IMR-90 (cell line): ENCODE measurements around the gene COX6A2. TPM values are rescaled to one million over a fixed set of nuclear protein-coding genes. Genes with fewer than 3 reads are reported as not detected.

Experiments
- ATAC-seq: fragments of 200-7000 bp; cut with Tn5 transposase; 2 replicates; pipeline ENCODE4 v1.9.1; 2020; ENCODE audit warnings: low read depth, mild to moderate bottlenecking, moderate library complexity
- BruUV-seq: library from RNA; stranded (reverse); fragments of 400-500 nt; replicated peaks from 2 replicates; lab custom pipeline; 2021; lab: Mats Ljungman, UMichigan
- CTCF ChIA-PET: fragments of 300-600 bp; formaldehyde crosslinking; extraction: SDS; loops from one replicate; lab custom pipeline; 2021; ENCODE audit warnings: antibody characterized with exemption; lab: Yijun Ruan, JAX
- POLR2A ChIA-PET: fragments of 300-600 bp; sonication (Branson Sonifier 250); formaldehyde crosslinking; loops from one replicate; lab custom pipeline; 2022; ENCODE audit warnings: antibody characterized with exemption; ENCODE audit not compliant: unreplicated experiment; lab: Charles Lee
- DNase-seq: peaks from one replicate; pipeline ENCODE4 v3.0.0; 2013
- H2AFZ ChIP-seq: replicated peaks from 2 replicates; pipeline ENCODE3; 2013; ENCODE audit warnings: low read length, mild to moderate bottlenecking; ENCODE audit not compliant: poor library complexity
- H2AK5ac ChIP-seq: 2 replicates; pipeline ENCODE4 v1.6.1; 2013; ENCODE audit warnings: low read depth, low read length, inconsistent platforms
- H2AK9ac ChIP-seq: replicated peaks from 2 replicates; pipeline ENCODE3; 2013; ENCODE audit warnings: mild to moderate bottlenecking, low read depth, low read length, moderate library complexity; ENCODE audit not compliant: poor library complexity
- H2BK120ac ChIP-seq: 2 replicates; pipeline ENCODE4 v1.6.1; 2013; ENCODE audit warnings: low read depth, low read length, inconsistent platforms
- H2BK15ac ChIP-seq: 3 replicates; pipeline ENCODE4 v1.6.1; 2013; ENCODE audit warnings: low read depth, low read length, inconsistent platforms
- H2BK20ac ChIP-seq: 2 replicates; pipeline ENCODE4 v1.6.1; 2013; ENCODE audit warnings: low read depth, mild to moderate bottlenecking, inconsistent platforms, low read length, moderate library complexity
- H2BK5ac ChIP-seq: 2 replicates; pipeline ENCODE4 v1.6.1; 2013; ENCODE audit warnings: mild to moderate bottlenecking, low read depth, low read length, inconsistent platforms; ENCODE audit not compliant: poor library complexity, severe bottlenecking
- H3K14ac ChIP-seq: replicated peaks from 2 replicates; pipeline ENCODE4 v1.6.1; 2013; ENCODE audit warnings: low read depth, low read length, inconsistent platforms
- H3K18ac ChIP-seq: 2 replicates; pipeline ENCODE4 v1.6.1; 2013; ENCODE audit warnings: low read depth, low read length, control low read depth
- H3K23ac ChIP-seq: 2 replicates; pipeline ENCODE4 v1.6.1; 2013; ENCODE audit warnings: low read depth, low read length, inconsistent platforms
- H3K27ac ChIP-seq: 2 replicates; pipeline ENCODE4 v1.5.1; 2013; ENCODE audit warnings: mild to moderate bottlenecking, control low read depth, low read length; ENCODE audit not compliant: insufficient read depth
- H3K27me3 ChIP-seq: 2 replicates; pipeline ENCODE4 v1.6.1; 2013; ENCODE audit warnings: low read length; ENCODE audit not compliant: control insufficient read depth, insufficient read depth
- H3K36me3 ChIP-seq: 2 replicates; pipeline ENCODE4 v1.6.1; 2013; ENCODE audit warnings: low read length, mixed read lengths; ENCODE audit not compliant: control insufficient read depth, insufficient read depth
- H3K4ac ChIP-seq: 2 replicates; pipeline ENCODE4 v1.6.1; 2013; ENCODE audit warnings: low read depth, low read length, inconsistent platforms
- H3K4me1 ChIP-seq: 2 replicates; pipeline ENCODE4 v1.6.1; 2013; ENCODE audit warnings: low read length, mixed read lengths; ENCODE audit not compliant: control insufficient read depth, insufficient read depth
- H3K4me2 ChIP-seq: 2 replicates; pipeline ENCODE4 v1.6.1; 2013; ENCODE audit warnings: low read depth, mild to moderate bottlenecking, control low read depth, low read length, moderate library complexity
- H3K4me3 ChIP-seq: 2 replicates; pipeline ENCODE4 v1.5.1; 2013; ENCODE audit warnings: low read depth, mild to moderate bottlenecking, control low read depth, low read length, moderate library complexity; ENCODE audit not compliant: insufficient read depth
- H3K56ac ChIP-seq: 2 replicates; pipeline ENCODE4 v1.6.1; 2013; ENCODE audit warnings: low read length, inconsistent platforms; ENCODE audit not compliant: insufficient read depth; ENCODE audit errors: extremely low read depth
- H3K79me1 ChIP-seq, 2 experiments: 2 replicates each; pipeline ENCODE4 v1.6.1; 2013; ENCODE audit warnings: low read length in 2 of 2, inconsistent platforms in 1 of 2, low read depth in 1 of 2
- H3K9ac ChIP-seq: 2 replicates; pipeline ENCODE4 v1.6.1; 2013; ENCODE audit warnings: low read depth, low read length, control low read depth
- H3K9me1 ChIP-seq: 2 replicates; pipeline ENCODE4 v1.6.1; 2013; ENCODE audit warnings: low read length, inconsistent platforms; ENCODE audit not compliant: insufficient read depth
- H3K9me3 ChIP-seq: 2 replicates; pipeline ENCODE4 v1.6.1; 2013; ENCODE audit warnings: low read length; ENCODE audit not compliant: control insufficient read depth, insufficient read depth
- H4K20me1 ChIP-seq: 2 replicates; pipeline ENCODE4 v1.6.1; 2013; ENCODE audit warnings: low read length, inconsistent platforms; ENCODE audit not compliant: insufficient read depth
- H4K5ac ChIP-seq: 2 replicates; pipeline ENCODE4 v1.6.1; 2013; ENCODE audit warnings: mild to moderate bottlenecking, low read depth, low read length, control low read depth
- H4K8ac ChIP-seq, 2 experiments: 2 replicates each; pipeline ENCODE4 v1.6.1; 2013; ENCODE audit warnings: low read depth in 2 of 2, low read length in 2 of 2, control low read depth in 1 of 2, inconsistent platforms in 1 of 2
- H4K91ac ChIP-seq: 2 replicates; pipeline ENCODE4 v1.6.1; 2013; ENCODE audit warnings: low read depth, low read length, inconsistent platforms; ENCODE audit not compliant: insufficient read depth
- BHLHE40 ChIP-seq: fragments of 150-350 bp; IDR thresholded peaks from 2 replicates; pipeline ENCODE4 v1.6.1; 2016; ENCODE audit warnings: mild to moderate bottlenecking, low read depth, low read length
- CEBPB ChIP-seq: IDR thresholded peaks from 2 replicates; pipeline ENCODE4 v1.6.1; 2012; ENCODE audit warnings: low read depth, low read length, improper control_type of control experiment
- CHD1 ChIP-seq: IDR thresholded peaks from 2 replicates; pipeline ENCODE4 v1.6.1; 2012; ENCODE audit warnings: low read depth, low read length, improper control_type of control experiment
- FOS ChIP-seq: fragments of 150-350 bp; IDR thresholded peaks from 2 replicates; pipeline ENCODE4 v1.6.1; 2016; ENCODE audit warnings: low read depth, low read length
- MAZ ChIP-seq: IDR thresholded peaks from 2 replicates; pipeline ENCODE4 v1.6.1; 2012; ENCODE audit warnings: low read depth, mild to moderate bottlenecking, low read length, improper control_type of control experiment, moderate library complexity, borderline replicate concordance
- RFX5 ChIP-seq: IDR thresholded peaks from 2 replicates; pipeline ENCODE4 v1.8.0; 2012; ENCODE audit warnings: low read depth, mild to moderate bottlenecking, low read length, moderate library complexity
- SMC3 ChIP-seq: fragments of 150-350 bp; IDR thresholded peaks from 2 replicates; pipeline ENCODE4 v1.6.1; 2016; ENCODE audit warnings: low read depth, mild to moderate bottlenecking, antibody characterized with exemption, low read length, moderate library complexity
- WGBS, 2 experiments: methylation state at CpG; one replicate each; pipeline versions ENCODE4 v1.1.5 to v1.1.7; 2013; ENCODE audit warnings: missing lambda C conversion rate in 2 of 2; ENCODE audit not compliant: insufficient read length in 1 of 2; ENCODE audit errors: extremely low coverage in 2 of 2; 5-methylcytosine and 5-hydroxymethylcytosine counted together
- dilution Hi-C: fragments of 300-500 bp; cut with HindIII; formaldehyde crosslinking; loops from one replicate; pipeline ENCODE4 v1.14.3; 2018; ENCODE audit warnings: low sequenced_read_pairs; ENCODE audit not compliant: unreplicated experiment
- in situ Hi-C: fragments of 300-500 bp; cut with MboI; formaldehyde crosslinking; loops from 3 replicates; pipeline ENCODE4 v1.14.3; 2019; ENCODE audit warnings: low sequenced_read_pairs, inconsistent platforms, mixed read lengths
- intact Hi-C: fragments of 100-400 bp; cut with micrococcal nuclease; formaldehyde crosslinking; loops from 2 replicates; pipeline ENCODE4 v1.10.0; 2022
- polyA plus RNA-seq, 3 experiments: library from polyadenylated mRNA; depleted of rRNA; stranded (reverse); fragments of >200 nt; gene quantifications; 2 replicates each; pipeline ENCODE4 v1.2.3, GENCODE V29; 2012; ENCODE audit warnings: low replicate concordance in 1 of 3
- total RNA-seq: library from RNA; depleted of rRNA; stranded (reverse); fragments of >200 nt; gene quantifications from 2 replicates; pipeline ENCODE4 v1.2.3, GENCODE V29; 2012
- TF ChIP-seq, protein P1 (sequence below): conservative IDR thresholded peaks from 2 replicates; pipeline ENCODE4 v1.5.1; 2012; ENCODE audit warnings: mild to moderate bottlenecking, low read depth, low read length, improper control_type of control experiment
- TF ChIP-seq, protein P2 (sequence below): fragments of 150-350 bp; IDR thresholded peaks from 2 replicates; pipeline ENCODE4 v1.6.1; 2017; ENCODE audit warnings: mild to moderate bottlenecking, antibody characterized with exemption, low read length, low read depth

Gene COX6A2
- total and polyA plus RNA-seq, 2 of the 4 experiments (the other 2 are of a cell fraction): not detected

DNA sequence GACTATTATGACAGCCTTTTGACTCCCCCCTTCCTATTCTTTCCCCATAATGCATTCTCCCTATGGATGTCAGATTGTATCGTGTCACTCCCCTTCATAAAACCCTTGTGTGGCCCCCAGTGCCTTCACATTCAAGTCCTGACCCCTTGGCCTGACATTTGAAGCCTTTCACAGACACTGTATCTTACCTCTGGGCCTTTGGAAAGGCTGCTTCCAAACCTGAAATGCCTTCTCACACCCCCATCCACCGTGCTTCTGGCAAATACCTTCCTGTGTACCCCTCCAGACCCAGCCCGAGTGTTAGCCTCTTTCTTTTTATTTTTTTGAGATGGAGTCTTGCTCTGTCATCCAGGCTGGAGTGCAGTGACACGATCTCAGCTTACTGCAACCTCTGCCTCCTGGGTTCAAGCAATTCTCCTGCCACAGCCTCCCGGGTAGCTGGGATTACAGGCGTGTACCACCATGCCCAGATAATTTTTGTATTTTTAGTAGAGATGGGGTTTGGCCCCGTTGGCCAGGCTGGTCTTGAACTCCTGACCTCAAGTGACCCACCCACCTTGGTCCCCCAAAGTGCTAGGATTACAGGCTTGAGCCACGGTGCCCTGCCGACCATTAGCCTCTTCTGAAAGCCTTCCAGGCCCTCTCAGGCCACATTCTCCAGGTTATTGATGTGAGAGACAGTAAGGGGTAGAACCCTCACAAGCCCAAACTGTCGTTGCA lies 33.2 kb upstream of the COX6A2 start (continued):
- TF ChIP-seq, protein P1, sequence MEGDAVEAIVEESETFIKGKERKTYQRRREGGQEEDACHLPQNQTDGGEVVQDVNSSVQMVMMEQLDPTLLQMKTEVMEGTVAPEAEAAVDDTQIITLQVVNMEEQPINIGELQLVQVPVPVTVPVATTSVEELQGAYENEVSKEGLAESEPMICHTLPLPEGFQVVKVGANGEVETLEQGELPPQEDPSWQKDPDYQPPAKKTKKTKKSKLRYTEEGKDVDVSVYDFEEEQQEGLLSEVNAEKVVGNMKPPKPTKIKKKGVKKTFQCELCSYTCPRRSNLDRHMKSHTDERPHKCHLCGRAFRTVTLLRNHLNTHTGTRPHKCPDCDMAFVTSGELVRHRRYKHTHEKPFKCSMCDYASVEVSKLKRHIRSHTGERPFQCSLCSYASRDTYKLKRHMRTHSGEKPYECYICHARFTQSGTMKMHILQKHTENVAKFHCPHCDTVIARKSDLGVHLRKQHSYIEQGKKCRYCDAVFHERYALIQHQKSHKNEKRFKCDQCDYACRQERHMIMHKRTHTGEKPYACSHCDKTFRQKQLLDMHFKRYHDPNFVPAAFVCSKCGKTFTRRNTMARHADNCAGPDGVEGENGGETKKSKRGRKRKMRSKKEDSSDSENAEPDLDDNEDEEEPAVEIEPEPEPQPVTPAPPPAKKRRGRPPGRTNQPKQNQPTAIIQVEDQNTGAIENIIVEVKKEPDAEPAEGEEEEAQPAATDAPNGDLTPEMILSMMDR: no peak

DNA sequence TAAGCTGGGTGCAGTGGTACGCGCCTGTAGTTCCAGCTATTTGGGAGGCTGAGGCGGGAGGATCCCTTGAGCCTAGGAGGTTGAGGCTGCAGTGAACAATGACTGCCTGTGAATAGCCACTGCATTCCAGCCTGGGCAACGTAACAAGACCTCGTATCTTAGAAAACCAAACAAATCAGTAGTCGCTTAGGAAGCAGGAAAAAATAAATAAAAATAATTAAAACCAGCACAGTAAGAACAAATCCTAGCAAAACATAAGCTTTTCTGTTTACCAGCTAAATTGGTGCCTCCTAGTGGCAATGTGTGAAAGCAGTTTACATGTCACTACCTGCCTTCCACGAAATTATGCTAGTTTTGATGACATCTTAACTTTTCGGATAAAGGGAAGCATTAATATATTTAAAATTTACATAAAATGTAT lies 32.4 kb upstream of the COX6A2 start:
- POLR2A ChIA-PET: interaction anchor here (0.6 to 2.5 kb wide), 3 partner anchors 11 to 507 kb away, joined by 3 to 16 read pairs (median 3); partner anchors contain the start of gene TGFB1I1
- Histone ChIP-seq H3K9ac (0 out of 2 replicates have a peak overlapping the region, but pooled peaks have one; percentile 10), H3K18ac (no peak overlapping the region), H4K5ac (peak overlapping the region; percentile 22; the same call in 1 of the 2 replicates), H3K36me3 (peaks cover 13% of the 10 kb centered on the region), H2BK5ac (peak overlapping the region; percentile 57), H3K4me3 (peak overlapping the region; percentile 52), H2BK120ac (no peak overlapping the region), H3K4ac (peak overlapping the region; percentile 94; the same call in 1 of the 2 replicates), H3K9me3 (no peaks in the 10 kb centered on the region), H2AFZ (no peak overlapping the region), H2AK9ac (peak overlapping the region; percentile 84), H3K27ac (peak overlapping the region; percentile 52; the same call in 1 of the 2 replicates), H2AK5ac (peak overlapping the region; percentile 59; the same call in 1 of the 2 replicates), H4K91ac (no peak overlapping the region), H4K8ac (peak overlapping the region; percentile 16 to 81; a peak in 3 of 4 replicates), H3K23ac (no peak overlapping the region), H2BK15ac (no peak overlapping the region), H3K56ac (no peak overlapping the region), H3K4me1 (peaks cover 9% of the 10 kb centered on the region), H2BK20ac (no peak overlapping the region), H3K79me1 (peaks cover 11 to 44% of the 10 kb centered on the region in 2 experiments), H3K4me2 (peak overlapping the region; percentile 72), H3K14ac (peak overlapping the region; percentile 80), H3K9me1 (peaks cover 14% of the 10 kb centered on the region; the same call in 1 of the 2 replicates), H3K27me3 (no peaks in the 10 kb centered on the region), H4K20me1 (peaks cover 24% of the 10 kb centered on the region)
- TSS peak; percentile 40 for BruUV-seq
- in situ Hi-C loops (loop anchor here (10.0 to 25.0 kb wide), 2 partner anchors 386 to 402 kb away; partner anchors contain the start of genes ZNF267, ZNF646 and ZNF668), dilution Hi-C loops (no loop called here), intact Hi-C loops (no loop called here)
- CTCF ChIA-PET: interaction anchor here (0.5 to 1.8 kb wide), 5 partner anchors 8 to 336 kb away, joined by 3 to 7 read pairs (median 5); no protein-coding TSS in a partner anchor
- WGBS, 2 experiments: 100% methylated on average over 3 of the region's 8 CpGs; no CpG with 5 or more reads in 1 of the 2 experiments
- DNase-seq (peak; percentile 73), ATAC-seq (no peak)
- TF ChIP-seq MAZ: no peak
- peak; percentile 54 for TF ChIP-seq SMC3
- TF ChIP-seq, protein P2, sequence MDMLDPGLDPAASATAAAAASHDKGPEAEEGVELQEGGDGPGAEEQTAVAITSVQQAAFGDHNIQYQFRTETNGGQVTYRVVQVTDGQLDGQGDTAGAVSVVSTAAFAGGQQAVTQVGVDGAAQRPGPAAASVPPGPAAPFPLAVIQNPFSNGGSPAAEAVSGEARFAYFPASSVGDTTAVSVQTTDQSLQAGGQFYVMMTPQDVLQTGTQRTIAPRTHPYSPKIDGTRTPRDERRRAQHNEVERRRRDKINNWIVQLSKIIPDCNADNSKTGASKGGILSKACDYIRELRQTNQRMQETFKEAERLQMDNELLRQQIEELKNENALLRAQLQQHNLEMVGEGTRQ: no peak
- no peak for TF ChIP-seq CHD1
- no peak for TF ChIP-seq BHLHE40
- no peak for TF ChIP-seq CEBPB
- TF ChIP-seq RFX5: no peak
- no peak for TF ChIP-seq FOS
- TF ChIP-seq, protein P1: peak; percentile 73
